ENCODE results near the gene BSN.

GRCh38 chr3:49654176-49654825, 100.0 kb downstream of the BSN start:
- TF ChIP-seq, protein P1, sequence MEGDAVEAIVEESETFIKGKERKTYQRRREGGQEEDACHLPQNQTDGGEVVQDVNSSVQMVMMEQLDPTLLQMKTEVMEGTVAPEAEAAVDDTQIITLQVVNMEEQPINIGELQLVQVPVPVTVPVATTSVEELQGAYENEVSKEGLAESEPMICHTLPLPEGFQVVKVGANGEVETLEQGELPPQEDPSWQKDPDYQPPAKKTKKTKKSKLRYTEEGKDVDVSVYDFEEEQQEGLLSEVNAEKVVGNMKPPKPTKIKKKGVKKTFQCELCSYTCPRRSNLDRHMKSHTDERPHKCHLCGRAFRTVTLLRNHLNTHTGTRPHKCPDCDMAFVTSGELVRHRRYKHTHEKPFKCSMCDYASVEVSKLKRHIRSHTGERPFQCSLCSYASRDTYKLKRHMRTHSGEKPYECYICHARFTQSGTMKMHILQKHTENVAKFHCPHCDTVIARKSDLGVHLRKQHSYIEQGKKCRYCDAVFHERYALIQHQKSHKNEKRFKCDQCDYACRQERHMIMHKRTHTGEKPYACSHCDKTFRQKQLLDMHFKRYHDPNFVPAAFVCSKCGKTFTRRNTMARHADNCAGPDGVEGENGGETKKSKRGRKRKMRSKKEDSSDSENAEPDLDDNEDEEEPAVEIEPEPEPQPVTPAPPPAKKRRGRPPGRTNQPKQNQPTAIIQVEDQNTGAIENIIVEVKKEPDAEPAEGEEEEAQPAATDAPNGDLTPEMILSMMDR (IDR thresholded peaks at IDR 0.05; ENCODE audit: borderline replicate concordance, extremely low read depth, low read length, poor library complexity, severe bottlenecking) = no peak
- no peak for TF ChIP-seq EZH2 (IDR thresholded peaks at IDR 0.05; ENCODE audit: borderline replicate concordance, low read depth, low read length, severe bottlenecking)

Measured in DND-41 (cell line).